T-helper 2 cell treated with Interferon-gamma antibody and Interleukin-4, amounts not matched to agents 100 ng/mL and 5 ng/mL, for 36 hours (primary cell): ENCODE measurements around the gene SDK2. TPM values are rescaled to one million over a fixed set of nuclear protein-coding genes. Genes with fewer than 3 reads are reported as not detected.

Source experiments
- intact Hi-C: fragments of 100-400 bp; cut with micrococcal nuclease; formaldehyde crosslinking; loops from one replicate; pipeline ENCODE4 v1.15.1; 2023
- total RNA-seq: library from RNA; stranded (reverse); gene quantifications from 2 replicates; pipeline ENCODE4 v1.2.3, GENCODE V29; 2022

Gene SDK2
- total RNA-seq, 1 donor from 2014 or later = 2.9 TPM

DNA sequence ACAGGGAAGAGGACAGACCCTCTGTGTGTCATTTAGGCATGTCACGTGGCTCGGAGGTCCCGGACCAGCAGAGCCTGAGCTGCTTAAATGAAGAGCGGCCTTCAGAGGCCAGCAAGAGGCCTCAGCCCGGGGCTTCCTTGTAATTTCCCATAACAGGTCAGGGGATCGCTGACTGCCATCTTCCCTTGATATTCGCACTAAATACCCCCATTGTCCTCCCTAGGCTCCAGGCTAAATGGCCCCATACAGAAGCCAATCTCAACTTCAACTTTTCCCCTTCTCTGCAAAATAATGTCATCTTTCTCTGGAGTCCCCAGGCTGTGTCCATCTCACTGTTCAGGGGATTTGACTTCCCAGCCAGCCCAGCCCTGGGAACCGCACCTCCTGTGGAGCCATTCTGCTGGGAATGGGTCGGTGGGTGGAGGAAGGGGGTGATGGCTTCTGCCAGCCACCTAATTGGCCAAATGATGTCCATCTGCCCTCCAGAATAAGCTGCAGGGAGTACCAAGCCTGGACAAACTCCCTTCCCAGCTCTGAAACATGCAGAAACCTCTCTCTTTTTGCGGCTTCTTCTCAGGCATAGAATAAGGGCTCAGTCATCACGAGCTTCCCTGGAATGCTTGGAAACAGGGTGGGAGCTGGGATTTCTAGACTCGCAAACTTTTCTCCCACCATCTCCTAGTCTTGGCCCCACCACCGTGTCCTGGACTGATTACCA is 129.9 kb downstream of the SDK2 start:
- intact Hi-C loops = no loop called here

DNA sequence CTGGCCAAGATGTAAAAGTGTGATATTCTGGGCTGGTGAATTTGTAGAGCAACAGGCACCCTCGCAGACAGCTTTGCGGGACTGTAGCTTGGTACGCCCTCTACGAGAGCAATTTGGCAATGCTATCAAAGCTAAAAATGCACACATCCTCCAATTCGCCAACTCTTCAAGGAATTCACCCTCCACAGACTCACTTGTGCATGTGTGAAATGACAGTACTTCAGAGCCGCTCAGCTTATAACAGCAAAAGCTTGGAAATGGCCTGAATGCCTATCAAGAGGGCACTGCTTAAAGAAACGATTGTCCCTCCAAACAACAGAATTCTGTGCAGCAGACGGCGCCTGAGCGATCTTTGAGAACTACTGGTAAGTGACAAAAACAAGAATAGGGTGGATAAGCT is 130.8 kb downstream of the SDK2 start:
- intact Hi-C loops = no loop called here

DNA sequence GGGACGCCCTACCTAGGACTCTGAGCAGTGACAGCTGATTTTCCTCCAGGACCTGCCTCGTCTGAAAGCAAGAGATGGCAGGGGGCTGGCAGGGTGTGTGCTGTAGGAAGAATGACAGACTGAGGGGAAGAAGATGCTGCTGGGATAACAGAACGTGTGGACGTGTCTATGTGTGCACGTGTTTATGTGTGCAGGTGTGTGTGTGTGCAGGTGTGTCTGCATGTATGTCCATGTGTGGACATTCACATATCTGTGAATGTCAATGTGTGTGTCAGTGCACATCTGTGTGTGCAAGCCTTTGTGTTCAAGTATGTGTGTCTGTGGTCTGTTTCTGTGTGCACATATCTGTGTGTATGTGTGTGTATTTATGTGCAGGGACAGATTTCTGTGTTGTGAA is 132.5 kb downstream of the SDK2 start:
- intact Hi-C loops = no loop called here

DNA sequence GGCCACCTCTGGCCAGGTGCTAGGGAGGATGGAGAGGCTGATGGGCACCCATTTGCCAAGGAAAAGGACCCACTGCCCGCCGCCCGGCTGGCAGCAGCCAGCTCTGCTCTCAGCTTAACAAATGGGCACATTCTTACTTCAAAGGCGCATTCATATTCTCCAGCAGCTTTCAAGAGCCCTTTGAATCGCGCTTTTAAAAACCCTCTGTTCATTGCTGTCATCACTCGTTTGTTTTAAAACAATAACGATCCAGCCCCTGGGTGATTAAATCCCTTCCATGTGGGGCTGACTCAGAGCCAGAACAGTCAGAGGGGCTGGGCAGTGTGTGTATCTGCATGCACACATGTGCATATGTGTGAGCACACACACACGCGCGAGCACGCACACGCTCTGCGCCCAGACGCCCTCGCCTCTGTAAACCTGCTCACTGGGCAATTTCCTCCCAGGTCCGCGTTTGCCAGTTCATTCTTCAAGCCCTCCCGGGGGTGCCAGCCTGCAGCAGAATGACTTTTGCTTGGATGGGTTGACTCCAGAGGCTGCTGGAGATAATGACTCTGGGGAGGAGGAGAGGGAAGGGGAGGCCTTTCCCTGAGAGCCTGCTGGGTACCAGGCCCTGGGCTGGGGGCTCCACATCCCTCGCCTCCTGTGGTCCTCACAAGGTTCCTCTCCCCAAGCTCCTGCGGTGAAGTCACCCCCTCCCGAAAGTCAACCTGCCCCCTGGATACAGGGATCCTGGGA is 133.1 kb downstream of the SDK2 start:
- intact Hi-C loops = no loop called here

DNA sequence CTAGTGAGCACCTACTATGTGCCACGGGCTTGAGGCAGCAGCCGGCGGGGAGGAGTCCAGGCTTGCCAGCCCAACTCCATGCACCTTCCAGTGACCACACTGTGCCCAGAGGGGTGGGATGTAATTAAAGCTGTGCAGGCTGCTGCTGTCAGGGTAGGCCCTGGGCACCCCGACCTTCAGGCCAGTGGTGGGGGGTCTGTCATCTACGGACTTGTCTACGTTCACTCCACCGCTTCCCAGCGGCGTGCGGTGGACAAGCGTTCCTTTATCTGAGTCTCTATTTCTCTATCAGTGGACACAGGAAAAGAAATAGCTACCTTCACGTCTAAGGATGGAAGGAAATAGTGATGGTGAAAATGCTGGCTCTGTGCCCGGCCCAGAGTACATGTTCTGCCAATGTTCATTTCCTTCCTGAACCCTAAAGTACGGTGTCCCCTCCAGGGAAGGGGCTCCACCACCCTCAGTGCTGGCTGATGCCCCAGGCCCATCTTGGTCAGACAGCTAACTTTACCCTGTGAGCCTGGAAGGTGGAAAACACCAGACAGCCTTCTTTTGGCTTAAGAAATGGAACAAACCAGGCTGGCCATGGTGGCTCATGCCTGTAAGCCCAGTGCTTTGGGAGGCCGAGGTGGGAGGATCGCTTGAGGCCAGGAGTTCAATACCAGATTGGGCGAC is 135.2 kb downstream of the SDK2 start:
- intact Hi-C loops = no loop called here

DNA sequence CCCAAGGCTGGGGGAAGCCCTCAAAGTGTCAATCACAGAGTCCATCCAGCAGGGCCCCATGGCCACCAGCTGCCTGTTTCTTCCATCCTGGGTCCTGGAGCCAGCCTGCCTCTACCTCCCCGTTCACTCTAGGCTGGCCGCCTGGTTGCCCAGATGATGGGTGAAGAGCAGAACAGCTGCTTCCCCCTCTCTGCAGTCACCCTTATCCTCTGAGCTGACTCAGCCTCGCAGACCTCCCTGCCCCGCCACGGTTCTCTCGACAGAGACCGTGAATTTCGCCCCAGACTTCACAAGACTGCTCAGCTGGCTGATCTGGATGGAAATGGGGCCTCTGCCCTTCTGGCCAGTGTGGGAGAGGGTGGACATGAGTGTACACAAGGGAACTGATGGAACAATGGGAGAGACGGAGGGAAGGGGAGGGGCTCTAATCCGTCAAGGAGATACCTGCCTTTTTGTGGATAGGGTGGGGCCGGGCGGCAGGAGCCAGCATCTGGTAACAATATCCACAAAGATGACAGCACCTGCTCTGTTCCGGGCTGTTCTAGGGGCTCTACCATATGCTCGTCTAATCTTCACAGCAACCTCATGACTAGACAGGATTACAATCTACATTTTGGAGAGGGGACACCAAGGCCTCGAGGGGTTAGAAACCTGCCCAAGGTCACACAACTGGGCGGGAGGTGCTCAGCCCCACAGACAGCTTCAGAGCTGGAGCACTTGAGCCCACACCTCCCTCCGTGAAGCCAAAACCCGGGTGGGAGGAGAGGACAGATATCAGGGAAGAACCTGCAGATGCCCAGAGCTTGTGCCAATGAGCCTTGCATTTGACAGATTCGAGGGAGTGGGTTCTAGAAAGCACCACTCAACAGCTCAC is 136.0 kb downstream of the SDK2 start:
- intact Hi-C loops = no loop called here

DNA sequence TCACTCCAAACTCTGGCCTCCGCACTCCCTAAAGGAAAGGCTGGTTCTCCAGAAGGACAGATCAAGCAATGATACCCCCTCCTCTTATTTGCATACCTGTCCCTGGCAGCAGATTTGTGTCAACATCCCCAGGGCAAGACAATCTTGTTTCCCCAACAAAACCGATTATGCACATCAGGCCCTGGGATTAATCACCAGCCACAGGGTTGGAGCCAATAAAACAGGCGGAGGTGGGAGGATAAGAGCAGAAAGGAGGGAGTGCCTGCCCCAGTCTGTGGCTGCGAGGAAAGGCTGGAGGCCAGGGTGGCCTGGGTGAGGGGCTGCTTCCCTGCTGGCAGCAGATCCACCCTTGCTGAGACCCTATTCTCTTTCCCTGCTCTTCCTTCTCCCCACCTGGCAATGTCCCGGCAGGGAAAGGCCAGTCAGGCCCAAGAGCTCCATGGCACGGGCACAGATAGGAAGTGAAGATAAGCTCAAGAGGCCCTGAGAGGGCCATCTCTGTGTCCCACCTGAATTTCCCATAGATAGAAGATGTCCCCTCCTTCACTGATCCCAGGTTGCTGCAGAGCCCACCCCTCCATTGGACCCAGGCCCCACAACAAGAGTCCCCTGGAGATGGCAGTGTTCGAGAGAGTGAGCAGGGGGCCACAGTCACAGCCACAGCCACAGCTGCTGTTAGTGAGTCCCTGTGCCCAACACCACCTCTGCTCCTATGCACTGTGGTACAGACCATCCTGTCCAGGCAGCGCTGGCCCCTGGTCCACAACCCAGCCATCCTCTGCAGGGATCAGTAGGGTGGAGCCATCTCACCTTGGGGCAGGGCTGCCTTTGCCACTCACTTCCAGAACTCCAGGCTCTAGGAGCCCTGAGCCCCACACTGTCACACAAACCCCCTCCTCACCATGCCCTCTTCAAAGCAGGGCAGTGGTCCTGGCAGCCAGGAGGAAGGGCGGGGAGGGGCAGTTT is 137.5 kb downstream of the SDK2 start:
- intact Hi-C loops = no loop called here

DNA sequence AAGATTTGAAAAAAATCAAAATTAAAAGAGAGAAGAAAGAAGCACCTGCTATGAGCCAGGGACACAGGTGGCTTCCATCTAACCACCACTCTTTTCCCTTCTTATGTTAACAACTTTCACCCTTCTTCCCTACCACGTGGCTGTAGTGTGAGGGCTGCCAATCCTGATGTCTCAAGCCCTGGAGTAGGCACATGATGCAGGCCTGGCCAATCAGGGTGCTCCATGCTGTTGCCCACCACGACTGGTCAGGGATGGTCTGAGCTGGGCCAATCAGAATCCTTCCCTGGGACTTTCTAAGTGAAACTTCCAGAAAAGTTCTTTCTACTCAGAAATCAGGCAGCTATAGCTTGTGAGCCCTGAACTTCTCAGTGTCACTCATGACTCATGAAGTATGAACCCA is 140.7 kb downstream of the SDK2 start:
- intact Hi-C loops = no loop called here

DNA sequence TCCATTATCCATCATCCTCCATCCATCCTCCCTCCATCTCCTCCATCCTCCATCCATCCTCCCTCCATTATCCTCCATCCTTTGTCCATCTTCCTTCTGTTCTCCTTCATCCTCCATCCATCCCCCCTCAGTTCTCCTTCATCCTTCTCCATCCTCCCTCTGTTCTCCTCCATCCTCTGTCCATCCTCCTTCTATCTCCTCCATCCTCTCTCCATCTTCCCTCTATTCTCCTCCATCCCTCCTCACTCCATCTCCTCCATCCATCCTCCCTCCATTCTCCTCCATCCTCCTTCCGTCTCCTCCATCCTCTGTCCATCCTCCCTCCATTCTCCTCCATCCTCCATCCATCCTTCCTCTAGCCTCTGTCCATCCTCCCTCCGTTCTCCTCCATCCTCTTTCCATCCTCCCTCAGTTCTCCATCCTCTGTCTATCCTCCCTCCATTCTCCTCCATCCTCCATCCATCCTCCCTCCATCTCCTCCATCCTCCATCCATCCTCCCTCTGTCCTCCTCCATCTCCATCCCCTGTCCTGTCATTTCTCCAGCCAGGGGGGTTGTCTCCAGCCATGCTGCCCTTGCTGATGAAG is 143.7 kb downstream of the SDK2 start:
- intact Hi-C loops = no loop called here

DNA sequence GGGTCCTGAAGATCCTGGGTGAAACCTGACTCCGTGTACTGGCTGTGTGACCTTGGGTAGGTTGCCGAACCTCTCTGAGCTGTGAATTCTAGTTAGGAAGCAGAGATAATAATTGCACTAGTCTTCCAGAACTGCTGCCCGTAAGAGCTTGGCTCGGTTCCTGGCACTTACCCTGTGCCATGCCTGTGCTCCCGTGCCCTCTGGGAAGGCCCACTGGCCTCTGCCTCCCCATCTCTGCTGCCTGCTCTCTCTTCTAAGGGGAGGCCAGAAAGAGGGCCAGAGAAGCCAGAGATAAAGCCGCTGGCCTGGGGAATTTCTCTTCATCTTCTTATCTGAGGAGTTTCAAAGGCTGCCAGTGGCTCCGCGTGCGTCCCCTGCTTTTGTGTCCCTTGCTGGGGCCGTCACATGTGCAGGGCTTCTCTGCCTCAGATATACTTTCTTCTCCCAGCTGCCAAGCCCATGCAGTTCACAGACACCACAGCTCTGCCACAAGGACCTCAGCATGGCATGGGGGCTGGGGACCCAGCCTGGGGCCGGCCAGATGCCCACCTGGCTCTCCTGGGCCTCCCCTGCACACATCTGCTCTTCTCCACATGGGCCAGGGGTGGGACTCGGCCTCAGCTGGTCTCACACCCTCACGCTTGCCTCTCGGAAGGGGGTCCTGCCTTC is 145.2 kb downstream of the SDK2 start:
- intact Hi-C loops = no loop called here

DNA sequence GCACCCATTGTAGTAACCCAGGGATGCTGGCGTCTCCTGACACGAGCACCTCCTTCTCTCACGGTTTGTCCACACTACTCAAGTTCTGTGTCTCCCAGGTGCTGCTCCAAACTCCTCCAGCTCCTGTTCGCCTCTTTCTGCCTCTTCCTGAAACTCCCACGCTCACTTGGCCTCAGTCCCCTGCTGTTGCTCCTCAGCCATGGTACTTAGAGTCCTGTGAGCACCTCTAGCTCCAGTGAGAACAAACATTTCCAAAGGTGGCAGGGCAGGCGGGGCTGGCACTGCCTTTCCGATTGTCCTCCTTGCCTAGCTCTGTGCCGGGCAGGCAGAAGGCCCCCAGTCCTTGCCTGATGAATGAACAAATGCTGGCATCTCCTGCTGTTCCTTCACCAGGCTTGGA is 146.1 kb downstream of the SDK2 start:
- intact Hi-C loops = no loop called here

DNA sequence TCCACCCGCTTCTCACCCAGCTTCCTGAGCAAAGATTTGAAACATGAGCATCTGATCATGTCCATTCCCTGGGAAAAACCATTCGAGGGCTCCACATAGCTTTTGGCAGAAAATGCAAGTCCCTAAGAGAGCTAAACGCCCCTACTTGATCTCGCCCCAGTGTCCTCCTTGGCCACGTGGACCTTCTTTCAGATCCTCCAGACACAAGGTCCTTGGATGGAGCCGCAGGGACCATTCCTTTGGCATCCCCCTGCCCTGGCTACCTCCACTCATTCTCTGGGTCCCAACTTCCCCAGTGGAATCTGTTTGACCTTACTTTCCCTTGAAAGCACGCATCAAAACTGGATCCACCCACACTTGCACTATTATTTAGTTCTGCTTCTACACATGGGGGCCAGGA is 146.5 kb downstream of the SDK2 start:
- intact Hi-C loops = no loop called here

DNA sequence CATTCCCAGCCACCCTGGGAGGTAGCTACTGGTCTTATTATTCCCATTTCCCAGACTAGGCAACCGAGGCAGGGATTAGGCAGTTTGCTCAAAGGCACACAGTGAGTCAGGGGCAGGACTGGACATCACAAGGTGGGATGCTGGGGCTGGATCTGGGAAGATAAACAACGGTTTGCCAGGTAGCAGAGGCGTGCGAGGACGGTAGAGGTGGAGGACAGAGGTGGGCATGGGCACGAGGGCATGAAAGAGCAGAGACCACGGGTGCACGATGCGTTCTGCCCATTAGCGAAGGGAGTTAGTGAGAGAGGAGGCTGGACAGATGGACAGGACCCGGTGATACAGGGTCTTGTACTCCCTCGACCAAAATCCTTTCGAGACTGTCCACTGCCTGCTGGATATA is 148.0 kb downstream of the SDK2 start:
- intact Hi-C loops = no loop called here

DNA sequence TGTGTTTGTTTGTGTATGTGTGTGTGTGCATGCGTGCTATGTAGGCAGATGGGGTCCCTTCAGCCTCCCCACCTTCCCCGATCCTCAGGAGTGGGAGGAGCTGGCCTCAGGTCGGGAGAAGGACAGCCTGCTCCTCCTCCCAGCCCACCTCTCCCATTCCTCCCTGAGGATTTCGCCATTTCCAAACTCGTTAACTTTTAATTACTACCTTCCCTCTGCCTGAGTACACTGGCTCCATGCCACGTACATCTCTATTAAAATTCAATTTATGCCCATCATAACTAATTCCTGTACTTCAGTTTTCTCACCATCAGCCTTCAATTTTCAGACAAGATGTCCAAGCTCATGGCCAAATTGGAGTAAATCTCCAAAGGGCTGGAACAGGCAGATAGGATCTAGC is 148.6 kb downstream of the SDK2 start:
- intact Hi-C loops = no loop called here

DNA sequence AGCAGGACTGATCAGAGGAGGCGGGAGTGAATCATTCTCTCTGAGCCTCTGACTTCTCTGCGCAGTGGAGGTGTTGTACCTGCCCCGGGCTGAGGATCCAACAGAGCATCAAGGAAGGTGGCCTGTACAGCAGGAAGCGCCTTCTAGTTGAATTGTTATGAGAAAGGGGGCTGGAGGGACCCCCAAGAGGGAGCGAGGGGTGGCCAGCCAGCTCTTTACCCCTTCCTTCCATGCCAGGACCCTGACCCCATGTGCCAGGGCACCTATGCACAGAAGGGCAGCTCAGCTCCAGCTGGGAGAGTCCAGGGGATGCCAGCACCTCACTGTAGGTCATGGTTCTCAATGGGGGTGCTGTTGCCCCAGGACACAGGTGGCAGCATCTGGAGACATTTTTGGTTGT is 149.3 kb downstream of the SDK2 start:
- intact Hi-C loops = no loop called here

DNA sequence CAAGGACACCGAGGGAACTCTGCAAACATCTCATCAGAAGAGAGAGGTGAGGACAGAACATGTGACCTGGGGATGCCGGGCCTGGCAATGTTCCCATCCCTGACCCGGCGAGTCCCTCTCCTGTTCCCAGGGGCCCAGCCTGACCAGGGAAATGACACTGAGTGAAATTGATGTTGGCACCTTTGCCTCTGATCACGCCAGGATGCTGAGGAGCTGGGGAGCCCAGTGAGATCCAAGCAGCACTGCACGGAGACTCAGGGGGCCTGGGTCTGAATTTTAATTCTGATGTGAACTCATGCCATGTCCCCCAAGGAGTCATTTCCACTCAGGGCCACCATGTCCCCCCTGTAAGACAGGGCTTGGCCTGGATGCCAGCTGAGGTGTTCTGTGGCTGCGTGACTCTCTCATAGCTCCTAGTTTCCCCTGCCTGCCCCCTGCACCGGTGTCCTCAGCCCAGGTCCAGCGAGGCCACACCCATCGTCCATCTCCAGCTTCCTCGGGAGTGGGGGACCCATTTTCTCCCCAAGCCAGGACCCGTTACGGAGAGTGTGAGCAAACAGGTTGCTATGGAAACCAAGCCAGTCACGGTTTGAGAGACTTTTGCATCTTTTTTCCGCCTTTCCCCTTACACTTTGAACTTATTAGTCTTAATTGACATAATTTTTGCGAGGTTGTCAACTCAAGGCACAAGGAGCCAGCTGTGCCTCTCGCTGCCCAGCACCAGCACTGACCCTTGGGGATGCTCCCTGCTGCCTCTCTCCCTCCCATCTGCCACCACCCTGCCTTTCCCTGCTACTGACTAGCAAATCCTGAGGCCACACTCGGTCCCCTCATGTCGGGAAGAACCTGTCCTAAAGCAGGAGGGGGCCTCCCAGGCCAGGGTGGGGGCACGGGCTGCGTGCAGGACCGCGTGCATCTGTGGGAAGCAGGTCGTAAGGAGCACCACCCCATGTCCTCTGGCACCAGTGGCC is 150.0 kb downstream of the SDK2 start:
- intact Hi-C loops = no loop called here

DNA sequence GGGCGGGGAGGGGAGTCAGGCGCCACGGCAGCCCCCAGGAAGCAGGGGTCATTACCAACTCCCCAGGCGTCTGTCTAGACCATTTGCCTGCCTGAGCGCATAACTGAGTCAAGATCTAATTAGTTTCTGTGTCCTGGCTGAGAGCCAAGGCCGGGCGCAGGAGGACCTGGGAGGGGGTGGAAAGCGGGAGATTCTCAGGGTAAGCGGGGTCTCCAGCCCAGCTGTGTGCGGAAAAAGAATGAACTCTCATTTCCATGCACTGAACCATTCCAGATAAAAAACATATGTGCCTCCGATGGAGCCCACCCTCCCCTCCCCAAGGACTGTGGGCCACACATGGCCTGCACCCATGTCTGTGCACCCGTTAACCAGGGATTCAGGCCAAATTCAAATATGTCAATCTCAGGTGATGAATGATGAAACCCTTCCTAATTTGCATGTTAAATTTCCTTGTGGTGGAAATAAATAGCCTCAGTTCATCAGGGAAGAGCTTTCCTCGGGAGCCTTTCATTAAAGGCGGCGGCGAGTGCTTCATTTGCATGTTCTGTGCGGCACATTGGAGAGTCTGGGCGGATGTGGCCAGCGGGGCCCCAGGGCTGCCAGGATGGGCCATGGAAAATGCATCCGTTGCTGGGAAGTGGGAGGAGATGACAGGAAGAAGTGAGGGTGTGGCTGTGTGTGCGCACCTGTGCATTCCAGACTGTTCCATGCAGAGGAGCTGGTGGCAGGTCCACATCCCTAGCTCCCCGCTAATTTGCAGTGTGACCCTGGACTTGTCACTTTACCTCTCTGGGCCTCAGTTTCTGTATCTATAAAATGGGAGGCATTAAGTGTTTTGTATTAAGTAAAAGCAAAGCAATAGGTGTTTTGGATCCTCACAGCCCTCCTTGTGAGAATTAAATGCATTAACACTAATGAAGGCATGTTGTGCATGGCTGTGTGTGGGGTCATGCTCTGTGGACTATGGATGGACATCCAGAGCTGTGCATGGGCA is 151.1 kb downstream of the SDK2 start:
- intact Hi-C loops = no loop called here
